ENCODE data around the gene WDFY4.

WDFY4 gene

GRCh38 chr10:48958598-48959190 is 274.0 kb downstream of the WDFY4 start:
- DNase-seq, result no peak

- no peak for DNase-seq
These were observed 279.4 kb downstream of the WDFY4 start for GRCh38 chr10:48964038-48964437.

- no peak for DNase-seq
These were observed 280.8 kb downstream of the WDFY4 start for GRCh38 chr10:48965460-48965859.

- no peak for DNase-seq
These were observed 283.4 kb downstream of the WDFY4 start for GRCh38 chr10:48968036-48968435.

GRCh38 chr10:48970046-48970445 is 285.4 kb downstream of the WDFY4 start:
- no peak for DNase-seq

- no peak for DNase-seq
These were observed 286.0 kb downstream of the WDFY4 start for GRCh38 chr10:48970654-48971053.

DNA sequence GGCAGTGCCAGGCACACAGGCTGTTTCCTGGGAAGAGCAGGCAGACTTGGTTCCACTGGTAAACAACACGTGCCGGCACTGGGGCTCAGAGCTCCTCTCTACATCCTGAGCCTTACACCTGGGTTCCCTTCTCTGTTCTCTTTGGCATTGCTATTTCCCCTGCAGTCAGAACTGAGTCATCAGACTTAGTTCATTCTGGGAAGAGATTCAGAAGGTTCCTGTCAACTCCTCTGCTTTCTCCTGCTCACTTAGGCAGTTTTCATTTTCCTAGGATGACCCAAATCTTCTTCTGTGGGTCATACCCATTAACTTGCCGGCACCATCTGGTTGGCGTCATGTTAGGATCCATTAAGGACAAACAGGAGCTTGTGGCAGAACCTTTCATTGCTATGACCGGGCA is 288.4 kb downstream of the WDFY4 start:
- DNase-seq, result no peak

- no peak for DNase-seq
These were observed 290.0 kb downstream of the WDFY4 start for GRCh38 chr10:48974510-48975156.

- DNase-seq, result peak; percentile 2
These were observed 291.5 kb downstream of the WDFY4 start for GRCh38 chr10:48976196-48976595.

DNA sequence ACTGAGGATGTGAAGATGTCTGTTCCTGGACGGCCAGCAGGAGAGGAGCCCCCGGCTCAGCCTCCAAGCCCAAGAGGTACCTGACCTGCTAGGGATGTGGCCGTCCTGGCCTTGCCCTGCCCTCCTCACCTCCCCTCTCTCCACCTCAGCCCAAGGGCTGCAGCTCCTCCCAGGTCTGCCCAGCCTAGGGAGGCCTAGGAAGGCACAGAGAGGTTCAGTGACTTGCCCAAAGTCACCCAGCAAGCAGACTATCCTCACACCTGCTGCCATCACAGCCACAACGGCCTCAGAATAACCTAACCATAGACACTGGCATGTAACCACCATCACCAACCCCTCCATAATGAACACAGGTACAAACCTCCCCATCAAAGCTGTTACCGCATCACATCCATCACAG is 293.6 kb downstream of the WDFY4 start:
- DNase-seq, result no peak

GRCh38 chr10:48981310-48981907 is 296.7 kb downstream of the WDFY4 start:
- peak; percentile 22 for DNase-seq

DNA sequence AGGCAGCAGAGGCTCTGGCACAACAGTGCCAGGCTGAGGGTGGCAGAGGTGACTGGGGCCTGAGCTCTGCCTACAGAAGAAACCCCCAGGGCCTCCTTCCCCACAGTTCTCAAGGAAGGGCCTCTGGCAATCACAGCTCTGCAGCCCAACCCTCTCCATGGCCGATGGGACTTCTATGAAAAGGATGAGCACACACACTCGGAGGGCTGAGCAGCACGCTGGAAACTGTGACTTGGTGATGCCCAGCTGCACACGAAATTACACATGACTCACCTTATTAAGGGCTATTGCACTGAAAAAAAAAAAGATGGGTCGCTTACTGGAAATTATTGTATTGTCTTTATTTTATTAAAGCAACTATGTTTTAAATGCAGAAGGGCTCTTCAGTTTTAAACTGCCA is 297.9 kb downstream of the WDFY4 start:
- DNase-seq, result no peak

- no peak for DNase-seq
These were observed 299.1 kb downstream of the WDFY4 start for GRCh38 chr10:48983648-48984351.

- no peak for DNase-seq
These were observed 301.0 kb downstream of the WDFY4 start for GRCh38 chr10:48985621-48986158.

DNA sequence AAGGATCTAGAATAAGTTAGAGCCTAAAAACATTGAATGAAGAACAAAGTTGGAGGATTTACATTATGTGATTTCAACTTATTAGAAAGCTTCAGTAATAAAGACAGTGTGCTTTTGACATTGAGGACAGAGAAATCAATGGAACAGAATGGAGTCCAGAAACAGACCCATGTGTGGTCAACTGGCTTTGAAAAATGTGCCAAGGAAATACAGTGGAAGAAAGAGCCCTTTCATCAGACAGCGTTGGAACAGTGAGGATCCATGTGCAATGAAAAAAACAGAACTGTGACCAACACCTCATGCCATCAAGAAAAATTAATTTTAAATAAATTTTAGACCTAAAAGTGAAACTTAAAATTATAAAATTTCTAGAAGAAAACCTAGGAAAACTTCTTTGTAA is 305.6 kb downstream of the WDFY4 start:
- no peak for DNase-seq

DNA sequence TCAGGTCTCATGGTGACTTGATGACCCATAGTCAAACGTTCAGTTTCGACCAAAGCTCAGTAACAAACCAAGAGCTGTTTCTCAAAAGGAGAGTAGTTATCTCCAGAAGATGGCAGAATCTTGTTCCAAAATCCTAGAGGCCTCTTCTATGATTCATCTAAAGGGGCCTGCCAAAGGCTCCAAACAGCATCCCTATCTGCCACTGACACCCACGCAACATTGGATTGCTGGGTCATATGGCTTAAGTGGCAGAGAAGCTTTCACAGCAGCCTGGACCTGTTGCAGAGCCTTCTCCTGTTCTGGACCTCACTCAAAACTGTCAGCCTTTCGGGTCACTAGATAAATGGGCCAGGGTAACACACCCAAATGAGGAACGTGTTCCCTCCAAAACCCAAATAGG is 309.0 kb downstream of the WDFY4 start:
- no peak for DNase-seq

GRCh38 chr10:48996329-48996728 is 311.7 kb downstream of the WDFY4 start:
- no peak for DNase-seq

DNA sequence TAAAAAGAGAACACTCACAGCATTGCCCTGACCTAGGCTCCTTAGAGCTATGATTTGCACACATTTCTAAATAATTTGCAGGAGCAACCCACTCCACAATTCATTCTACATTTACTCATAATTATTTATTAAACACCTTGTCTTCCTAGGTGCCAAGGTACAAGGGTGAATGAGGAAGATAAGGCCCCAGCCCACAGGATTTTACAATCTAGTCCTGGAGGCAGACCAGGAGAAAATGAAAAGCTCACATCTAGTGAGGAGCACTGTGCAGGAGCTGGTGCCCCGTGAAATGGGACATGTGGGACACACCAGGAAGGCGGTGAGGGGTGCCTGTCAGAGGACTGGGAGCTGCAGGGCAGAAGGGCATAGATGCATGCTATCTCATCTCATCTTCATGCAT is 314.7 kb downstream of the WDFY4 start:
- DNase-seq, result no peak

- no peak for DNase-seq
These were observed 316.0 kb downstream of the WDFY4 start for GRCh38 chr10:49000437-49001398.

DNA sequence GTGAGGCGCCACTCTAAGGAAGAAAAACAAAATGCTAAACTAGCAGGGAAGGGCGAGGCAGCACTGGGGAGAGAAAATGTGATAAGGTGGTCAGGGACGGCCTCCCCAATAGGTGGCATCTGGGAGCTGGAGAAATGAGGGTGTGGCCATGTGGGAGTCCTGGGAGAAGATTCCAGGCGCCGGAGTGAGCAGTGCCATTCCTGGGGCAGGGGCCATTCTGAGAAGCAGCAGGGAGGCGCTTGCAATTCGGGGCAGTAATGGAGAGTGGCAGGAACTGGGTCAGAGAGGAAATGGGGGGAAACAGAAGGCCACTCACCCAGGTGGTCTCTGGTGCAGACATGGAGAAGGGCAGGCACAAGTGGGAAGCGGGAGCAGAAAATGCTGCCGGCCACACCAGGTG is 316.7 kb downstream of the WDFY4 start:
- peak; percentile 10 for DNase-seq

DNA sequence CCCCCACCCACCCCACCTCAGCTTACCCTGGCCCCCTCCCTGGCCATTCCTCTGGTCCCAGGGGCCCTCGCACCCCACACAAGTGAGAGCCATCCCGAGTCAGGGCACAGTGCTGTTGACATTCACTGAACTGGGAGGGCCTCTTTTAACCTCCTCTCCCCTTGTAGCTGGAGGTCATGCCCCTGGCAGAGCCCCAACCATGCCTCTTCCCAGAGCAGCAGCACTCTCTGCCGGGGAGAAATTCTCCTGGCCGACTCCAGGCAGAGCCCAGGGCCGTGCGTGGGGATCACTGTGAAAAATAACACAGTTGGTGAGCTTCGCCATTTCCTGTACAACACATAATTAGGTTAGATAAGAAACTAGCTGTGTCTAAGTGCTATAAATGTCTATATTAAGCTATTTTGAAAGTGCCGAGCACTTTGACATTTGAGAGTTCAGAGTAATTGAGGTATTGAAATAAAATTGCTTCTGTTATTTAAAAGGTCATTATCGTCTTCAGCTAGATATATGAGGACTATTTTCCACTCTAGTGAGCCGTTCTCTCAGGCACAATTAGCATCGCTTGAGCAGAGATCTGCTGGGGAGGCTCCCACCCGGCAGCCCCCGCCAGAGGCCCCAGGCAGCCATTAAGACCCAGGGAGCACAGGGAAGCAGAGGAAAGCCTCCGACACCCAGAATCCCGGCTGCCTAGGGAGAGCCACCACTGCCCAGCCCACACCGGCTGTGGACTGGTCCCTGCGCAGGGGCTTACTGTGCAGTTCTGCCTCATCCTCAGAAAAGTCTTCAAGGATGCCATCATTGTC is 317.4 kb downstream of the WDFY4 start:
- no peak for DNase-seq

GRCh38 chr10:49005270-49005669 is 320.6 kb downstream of the WDFY4 start:
- no peak for DNase-seq

All from NCI-H526 treated with DMSO at 0.1 percent for 48 hours (cell line).